AG09309 (cell line): ENCODE results near the gene ABL1.
A peak's percentile ranks its signal among the peaks of the same experiment; 100 is the strongest.

Experiments used
- DNase-seq: peaks from one replicate; pipeline ENCODE4 v3.0.0-alpha.2; 2010; ENCODE audit warnings: low read depth
- H3K4me3 ChIP-seq: 2 replicates; pipeline ENCODE4 v1.5.1; 2011; ENCODE audit warnings: mild to moderate bottlenecking, low read depth, low read length, moderate library complexity; ENCODE audit not compliant: control insufficient read depth
- CTCF ChIP-seq: IDR thresholded peaks from 2 replicates; pipeline ENCODE4 v1.5.1; 2011; ENCODE audit warnings: mild to moderate bottlenecking, low read depth, low read length, inconsistent platforms; ENCODE audit not compliant: insufficient read depth, control insufficient read depth; ENCODE audit errors: missing control alignments

The ABL1 gene

GRCh38 chr9:130861372-130862180, 26.5 kb downstream of the ABL1 start:
- TF ChIP-seq CTCF = no peak
- no peak overlapping the region for H3K4me3 ChIP-seq
- DNase-seq = no peak

- DNase-seq = no peak
- no peak overlapping the region for H3K4me3 ChIP-seq
- TF ChIP-seq CTCF = no peak
Observed at GRCh38 chr9:130862217-130862616, 27.2 kb downstream of the ABL1 start.

GRCh38 chr9:130862747-130863146, 27.7 kb downstream of the ABL1 start:
- no peak for DNase-seq
- TF ChIP-seq CTCF = no peak
- no peak overlapping the region for H3K4me3 ChIP-seq

GRCh38 chr9:130864541-130864940, 29.5 kb downstream of the ABL1 start:
- TF ChIP-seq CTCF = no peak
- no peak for DNase-seq
- no peak overlapping the region for H3K4me3 ChIP-seq

GRCh38 chr9:130865921-130866320, 30.9 kb downstream of the ABL1 start:
- no peak for TF ChIP-seq CTCF
- H3K4me3 ChIP-seq = no peak overlapping the region
- no peak for DNase-seq

GRCh38 chr9:130866474-130866965, 31.5 kb downstream of the ABL1 start:
- peak; percentile 57 for DNase-seq
- peak; percentile 96 for TF ChIP-seq CTCF
- no peak overlapping the region for H3K4me3 ChIP-seq
